Lower leg skin (tissue), 3 donors: ENCODE results near the gene HEXD.

Experiments
- CTCF ChIP-seq, 3 donors: fragments of 450-650 bp; IDR thresholded peaks; one replicate each; pipeline ENCODE4 v1.5.1; 2016; ENCODE audit warnings: antibody characterized with exemption in 3 of 3, mild to moderate bottlenecking in 3 of 3, moderate library complexity in 2 of 3
- POLR2A ChIP-seq, 2 donors: fragments of 450-650 bp; IDR thresholded peaks; one replicate each; pipeline ENCODE4 v1.6.1; 2016 to 2017; ENCODE audit warnings: antibody characterized with exemption in 2 of 2, mild to moderate bottlenecking in 1 of 2, moderate library complexity in 1 of 2

- no peak for TF ChIP-seq CTCF (IDR thresholded peaks at IDR 0.05)
- no peak for TF ChIP-seq POLR2A (IDR thresholded peaks at IDR 0.05)
These were observed 19.1 kb downstream of the HEXD start for GRCh38 chr17:82437325-82437668.
